ENCODE results near the gene NPTX2.
"Not testable (repeated sequence)": the region's sequence is repeated elsewhere in the genome, so short reads cannot be mapped to it uniquely, and the experiment has no call there.

The NPTX2 gene

DNA sequence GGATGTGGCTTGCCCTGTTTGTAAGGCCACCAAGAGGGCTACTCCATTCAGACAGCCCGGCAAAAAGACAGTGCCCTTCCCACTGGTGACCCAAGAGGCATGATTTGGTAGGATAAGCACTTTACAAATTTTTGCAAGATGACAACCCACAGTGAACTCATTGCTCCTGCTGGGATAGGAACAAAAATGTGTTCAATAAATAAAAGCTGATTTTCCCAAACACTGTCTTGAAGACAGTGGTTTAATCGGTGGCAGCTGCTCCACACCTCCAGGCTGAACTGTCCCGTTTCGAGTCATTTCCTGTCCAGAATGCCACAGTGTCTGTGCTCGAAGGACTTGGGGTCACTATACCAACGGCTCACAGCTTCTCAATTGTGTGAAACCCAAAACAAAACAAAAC is 45.1 kb upstream of the NPTX2 start:
- Histone ChIP-seq H3K36me3 (ENCODE audit: control insufficient read depth, insufficient read depth, low read length) (no peaks in the 10 kb centered on the region), H3K4me3 (replicated peaks; ENCODE audit: low read depth, low read length) (no peak overlapping the region), H3K27me3 (replicated peaks; ENCODE audit: control insufficient read depth, insufficient read depth, low read length) (no peaks in the 10 kb centered on the region)
- DNase-seq (ENCODE audit: extremely low read depth, insufficient read length), result no peak
- TF ChIP-seq, protein P1, sequence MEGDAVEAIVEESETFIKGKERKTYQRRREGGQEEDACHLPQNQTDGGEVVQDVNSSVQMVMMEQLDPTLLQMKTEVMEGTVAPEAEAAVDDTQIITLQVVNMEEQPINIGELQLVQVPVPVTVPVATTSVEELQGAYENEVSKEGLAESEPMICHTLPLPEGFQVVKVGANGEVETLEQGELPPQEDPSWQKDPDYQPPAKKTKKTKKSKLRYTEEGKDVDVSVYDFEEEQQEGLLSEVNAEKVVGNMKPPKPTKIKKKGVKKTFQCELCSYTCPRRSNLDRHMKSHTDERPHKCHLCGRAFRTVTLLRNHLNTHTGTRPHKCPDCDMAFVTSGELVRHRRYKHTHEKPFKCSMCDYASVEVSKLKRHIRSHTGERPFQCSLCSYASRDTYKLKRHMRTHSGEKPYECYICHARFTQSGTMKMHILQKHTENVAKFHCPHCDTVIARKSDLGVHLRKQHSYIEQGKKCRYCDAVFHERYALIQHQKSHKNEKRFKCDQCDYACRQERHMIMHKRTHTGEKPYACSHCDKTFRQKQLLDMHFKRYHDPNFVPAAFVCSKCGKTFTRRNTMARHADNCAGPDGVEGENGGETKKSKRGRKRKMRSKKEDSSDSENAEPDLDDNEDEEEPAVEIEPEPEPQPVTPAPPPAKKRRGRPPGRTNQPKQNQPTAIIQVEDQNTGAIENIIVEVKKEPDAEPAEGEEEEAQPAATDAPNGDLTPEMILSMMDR (IDR thresholded peaks at IDR 0.05; ENCODE audit: insufficient read depth, low read length, poor library complexity, severe bottlenecking), result no peak

DNA sequence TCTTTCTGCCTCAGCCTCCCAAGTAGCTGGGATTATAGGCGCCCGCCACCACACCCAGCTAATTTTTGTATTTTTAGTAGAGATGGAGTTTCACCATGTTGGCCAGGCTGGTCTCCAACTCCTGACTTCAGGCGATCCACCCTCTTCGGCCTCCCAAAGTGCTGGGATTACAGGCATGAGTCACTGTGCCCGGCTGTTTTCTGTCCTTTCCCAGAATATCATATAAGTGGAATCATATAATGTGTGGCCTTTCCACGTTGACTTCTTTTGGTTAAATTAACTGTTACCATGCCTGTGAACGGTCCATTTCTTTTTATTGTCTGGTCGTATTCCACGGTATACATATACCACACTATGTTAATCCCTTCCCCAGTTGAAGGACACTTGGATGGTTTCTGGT is 44.4 kb upstream of the NPTX2 start:
- not testable (repeated sequence) for H3K27me3 ChIP-seq (replicated peaks; ENCODE audit: control insufficient read depth, insufficient read depth, low read length); H3K4me3 ChIP-seq (replicated peaks; ENCODE audit: low read depth, low read length); H3K36me3 ChIP-seq (ENCODE audit: control insufficient read depth, insufficient read depth, low read length); DNase-seq (ENCODE audit: extremely low read depth, insufficient read length)

DNA sequence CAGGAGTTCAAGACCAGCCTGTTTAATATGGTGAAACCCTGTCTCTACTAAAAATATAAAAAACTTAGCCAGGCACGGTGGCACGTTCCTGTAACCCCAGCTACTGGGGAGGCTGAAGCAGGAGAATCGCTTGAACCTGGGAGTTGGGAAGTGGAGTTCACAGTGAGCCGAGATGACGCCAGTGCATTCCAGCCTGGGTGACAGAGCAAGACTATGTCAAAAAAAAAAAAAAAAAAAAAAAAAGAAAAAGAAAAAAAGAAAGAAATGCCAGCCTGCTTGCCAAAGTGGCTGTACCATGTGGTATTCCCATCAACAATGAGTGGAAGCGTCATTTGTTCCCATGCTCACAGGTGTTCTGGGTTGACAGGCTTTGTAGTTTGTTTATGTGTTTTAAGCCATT is 43.3 kb upstream of the NPTX2 start:
- H3K27me3 ChIP-seq (replicated peaks; ENCODE audit: control insufficient read depth, insufficient read depth, low read length), result no peaks in the 10 kb centered on the region
- H3K4me3 ChIP-seq (replicated peaks; ENCODE audit: low read depth, low read length), result no peak overlapping the region
- no peaks in the 10 kb centered on the region for H3K36me3 ChIP-seq (ENCODE audit: control insufficient read depth, insufficient read depth, low read length)
- no peak for DNase-seq (ENCODE audit: extremely low read depth, insufficient read length)
- TF ChIP-seq, protein P1 (IDR thresholded peaks at IDR 0.05; ENCODE audit: insufficient read depth, low read length, poor library complexity, severe bottlenecking), result no peak

DNA sequence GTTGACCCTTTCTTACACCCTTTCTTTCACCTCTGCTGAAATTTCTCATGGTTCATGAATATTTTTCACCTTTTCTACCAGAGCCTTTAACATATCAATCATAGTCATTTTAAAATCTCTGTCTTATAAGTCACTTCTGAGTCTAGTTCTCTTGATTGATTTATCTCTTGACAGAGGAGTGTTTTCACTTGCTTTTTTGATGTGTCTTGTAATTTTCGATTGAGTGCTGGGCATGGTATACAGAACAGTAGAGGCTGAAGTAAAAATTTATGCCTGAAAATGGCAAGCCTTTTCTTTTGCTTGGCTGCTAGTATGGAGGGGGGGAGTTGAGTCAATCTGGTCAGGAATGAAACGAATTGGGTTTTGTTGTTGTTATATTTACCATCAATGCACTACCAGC is 41.2 kb upstream of the NPTX2 start:
- Histone ChIP-seq H3K27me3 (replicated peaks; ENCODE audit: control insufficient read depth, insufficient read depth, low read length) (no peaks in the 10 kb centered on the region), H3K36me3 (ENCODE audit: control insufficient read depth, insufficient read depth, low read length) (no peaks in the 10 kb centered on the region), H3K4me3 (replicated peaks; ENCODE audit: low read depth, low read length) (no peak overlapping the region)
- no peak for DNase-seq (ENCODE audit: extremely low read depth, insufficient read length)
- TF ChIP-seq, protein P1 (IDR thresholded peaks at IDR 0.05; ENCODE audit: insufficient read depth, low read length, poor library complexity, severe bottlenecking), result no peak

DNA sequence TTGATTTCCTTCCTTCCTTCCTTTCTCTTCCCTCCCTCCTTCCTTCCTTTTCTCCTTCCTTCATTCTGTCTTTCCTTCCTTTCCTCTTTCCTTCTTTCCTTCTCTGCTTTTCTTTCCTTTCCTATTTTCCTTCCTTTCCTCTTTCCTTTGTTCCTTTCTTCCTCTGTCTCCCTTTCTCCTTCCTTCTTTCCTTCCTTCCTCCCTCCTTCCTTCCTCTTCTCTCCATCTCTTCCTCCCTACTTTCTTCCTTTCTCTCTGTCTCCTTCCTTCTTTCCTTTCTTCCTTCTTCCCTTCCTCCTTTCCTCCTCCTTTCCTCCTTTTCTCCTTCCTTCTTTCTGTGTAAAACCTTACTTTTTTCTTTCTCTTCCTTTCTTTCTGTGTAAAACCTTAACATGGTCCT is 32.3 kb upstream of the NPTX2 start:
- DNase-seq (ENCODE audit: extremely low read depth, insufficient read length), result no peak
- TF ChIP-seq, protein P1 (IDR thresholded peaks at IDR 0.05; ENCODE audit: insufficient read depth, low read length, poor library complexity, severe bottlenecking), result no peak
- Histone ChIP-seq H3K27me3 (replicated peaks; ENCODE audit: control insufficient read depth, insufficient read depth, low read length) (no peaks in the 10 kb centered on the region), H3K4me3 (replicated peaks; ENCODE audit: low read depth, low read length) (no peak overlapping the region), H3K36me3 (ENCODE audit: control insufficient read depth, insufficient read depth, low read length) (no peaks in the 10 kb centered on the region)

DNA sequence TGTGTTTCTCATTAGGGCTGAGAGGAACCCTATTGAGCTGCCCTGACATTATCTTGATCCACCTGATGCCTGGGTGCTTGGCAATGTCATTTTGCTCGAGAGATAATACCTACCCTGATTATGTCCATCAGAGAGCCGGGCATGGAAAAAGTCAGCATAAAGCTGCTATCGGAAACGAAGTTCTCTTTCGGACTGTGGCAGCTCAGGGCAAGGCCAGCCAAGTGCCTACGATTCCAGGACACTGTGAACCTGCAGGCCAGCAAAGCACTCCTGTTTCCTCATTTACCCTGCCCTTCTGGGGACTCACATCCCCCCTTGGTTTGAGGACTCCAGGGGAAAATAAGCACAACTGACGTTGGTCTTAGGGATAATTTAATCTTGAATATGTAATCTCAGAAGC is 25.2 kb upstream of the NPTX2 start:
- DNase-seq (ENCODE audit: extremely low read depth, insufficient read length), result no peak
- Histone ChIP-seq H3K4me3 (replicated peaks; ENCODE audit: low read depth, low read length) (no peak overlapping the region), H3K27me3 (replicated peaks; ENCODE audit: control insufficient read depth, insufficient read depth, low read length) (peaks cover 1% of the 10 kb centered on the region; the same call in 1 of the 2 replicates)

More for the DNA sequence above, 25.2 kb upstream of the NPTX2 start:
- H3K36me3 ChIP-seq (ENCODE audit: control insufficient read depth, insufficient read depth, low read length), result no peaks in the 10 kb centered on the region
- TF ChIP-seq, protein P1 (IDR thresholded peaks at IDR 0.05; ENCODE audit: insufficient read depth, low read length, poor library complexity, severe bottlenecking), result no peak

Data from GM06990 (cell line).